Spleen (tissue), 11 donors: ENCODE measurements around the gene KAT14. TPM values are rescaled to one million over a fixed set of nuclear protein-coding genes. Genes with fewer than 3 reads are reported as not detected.
"Not testable (repeated sequence)": the region's sequence is repeated elsewhere in the genome, so short reads cannot be mapped to it uniquely, and the experiment has no call there.

ENCODE experiments used
- DNase-seq: peaks from one replicate; pipeline ENCODE4 v3.0.0-alpha.2; 2020
- H3K27ac ChIP-seq, 8 donors: fragments of 200-600 bp; sonication (generic) in 7 of 8; 1 replicate in 4 of 8; 2 replicates in 4 of 8; pipeline versions ENCODE4 v1.5.0 to v1.8.0; 2016 to 2021; ENCODE audit warnings: inconsistent platforms in 4 of 8, mild to moderate bottlenecking in 4 of 8, moderate library complexity in 1 of 8
- H3K27me3 ChIP-seq, 7 donors: fragments of 200-600 bp; sonication (generic) in 6 of 7; replicated peaks in 1 of 7; 1 replicate in 4 of 7; 2 replicates in 3 of 7; pipeline versions ENCODE4 v1.5.0 to v1.8.0; 2016 to 2021; ENCODE audit warnings: inconsistent platforms in 3 of 7, mild to moderate bottlenecking in 1 of 7
- H3K36me3 ChIP-seq, 6 donors: fragments of 200-600 bp; sonication (generic) in 5 of 6; 1 replicate in 4 of 6; 2 replicates in 2 of 6; pipeline versions ENCODE4 v1.5.0 to v1.8.0; 2016 to 2021; ENCODE audit warnings: inconsistent platforms in 2 of 6
- H3K4me1 ChIP-seq, 6 donors: fragments of 200-600 bp; sonication (generic) in 5 of 6; 1 replicate in 3 of 6; 2 replicates in 3 of 6; pipeline versions ENCODE4 v1.5.0 to v1.8.0; 2016 to 2021; ENCODE audit warnings: inconsistent platforms in 3 of 6
- H3K4me3 ChIP-seq, 8 donors: fragments of 200-600 bp; sonication (generic) in 7 of 8; 1 replicate in 4 of 8; 2 replicates in 4 of 8; pipeline versions ENCODE4 v1.5.0 to v1.8.0; 2016 to 2021; ENCODE audit warnings: inconsistent platforms in 4 of 8, mild to moderate bottlenecking in 4 of 8, moderate library complexity in 2 of 8
- H3K9me3 ChIP-seq, 8 donors: fragments of 200-600 bp; sonication (generic) in 7 of 8; 1 replicate in 4 of 8; 2 replicates in 4 of 8; pipeline versions ENCODE4 v1.5.0 to v1.8.0; 2016 to 2021; ENCODE audit warnings: inconsistent platforms in 4 of 8
- POLR2A ChIP-seq, 3 donors: fragments of 450-650 bp; IDR thresholded peaks; one replicate each; pipeline ENCODE4 v1.5.1; 2017; ENCODE audit warnings: antibody characterized with exemption in 3 of 3, mild to moderate bottlenecking in 1 of 3
- POLR2AphosphoS5 ChIP-seq, 3 donors: sonication (generic); formaldehyde crosslinking; IDR thresholded peaks; one replicate each; pipeline ENCODE4 v1.5.1; 2017; ENCODE audit warnings: antibody characterized with exemption in 3 of 3
- WGBS, 5 donors: extraction: QIAGEN DNeasy Blood & Tissue Kit in 3 of 5; methylation state at CpG; one replicate each; pipeline versions ENCODE4 v1.1.5 to v1.1.7; 2013 to 2018; 5-methylcytosine and 5-hydroxymethylcytosine counted together
- intact Hi-C: fragments of 100-400 bp; cut with DNase I; formaldehyde crosslinking; loops from one replicate; pipeline ENCODE4 v1.15.0; 2023; ENCODE audit warnings: low total_unique reads
- polyA plus RNA-seq, 3 donors: library from polyadenylated mRNA; stranded (reverse); fragments of 200-250 nt; gene quantifications; one replicate each; pipeline ENCODE4 v1.2.1, GENCODE V29; 2013
- total RNA-seq, 7 donors: library from RNA; depleted of rRNA in 3 of 7; stranded (reverse); fragments of >200 nt in 3 of 7; fragmentation: NEBNext Ultra II Directional in 4 of 7; extraction: Animal tissue kit (Norgen Biotek cat#: 25700) in 4 of 7; gene quantifications; one replicate each; pipeline versions ENCODE4 v1.1.0 to v1.2.1, GENCODE V29; 2016 to 2021
- TF ChIP-seq, protein P1 (sequence below), 11 experiments: fragments of 200-600 bp in 7 of 11; fragments of 450-650 bp in 4 of 11; sonication (generic) in 4 of 11; IDR thresholded peaks in 8 of 11; conservative IDR thresholded peaks in 3 of 11; 1 replicate in 7 of 11; 2 replicates in 4 of 11; pipeline versions ENCODE4 v1.4.0 to v1.8.0; 2016 to 2021; ENCODE audit warnings: antibody characterized with exemption in 11 of 11, inconsistent platforms in 4 of 11, mild to moderate bottlenecking in 1 of 11
- donor health status: healthy with polysubstance abuse.
- donor health status: DM: no; HTN: no; CAD: no; lungs with moderate emphysema.
- donor health status: DM: no; HTN: no; CAD: no.
- donor health status: Bipolar disorder and iron deficiency.
- donor health status: healthy.
- donor health status: DM: no; HTN: no; CAD: no.
- donor health status: DM: yes; HTN: yes; CAD: no.

The KAT14 gene
- total and polyA plus RNA-seq, 10 donors = 6.3 to 18.2 (median 13.2) TPM

DNA sequence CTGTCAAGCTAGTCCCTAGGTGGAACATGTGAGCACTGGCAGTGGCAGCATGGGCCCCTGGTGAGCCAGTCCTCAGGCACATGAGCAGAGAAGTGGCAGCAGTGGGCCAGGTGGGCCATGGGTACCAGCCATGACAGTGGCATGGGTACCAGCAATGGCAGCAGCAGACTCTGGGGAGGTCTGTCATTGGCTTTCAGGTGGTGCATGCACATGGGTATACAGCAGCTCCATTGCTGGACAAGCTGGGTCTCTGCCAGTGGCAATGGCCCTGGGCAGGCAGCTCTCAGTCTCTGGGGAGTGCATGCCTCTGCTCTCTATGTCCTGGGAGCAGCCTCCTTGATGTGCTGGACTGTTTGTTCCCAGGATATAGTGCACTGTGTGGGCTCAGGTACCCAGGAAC lies 65.3 kb downstream of the KAT14 start:
- DNase-seq = no peak
- intact Hi-C loops = no loop called here
- Histone ChIP-seq H3K27ac (no peak overlapping the region), H3K4me3 (no peak overlapping the region), H3K27me3 (no peaks in the 10 kb centered on the region), H3K4me1 (no peaks in the 10 kb centered on the region), H3K9me3 (peaks cover 0 to 19% (median 12%) of the 10 kb centered on the region in 8 donors), H3K36me3 (no peaks in the 10 kb centered on the region)
- TF ChIP-seq POLR2A (IDR thresholded peaks at IDR 0.05) (no peak), POLR2AphosphoS5 (IDR thresholded peaks at IDR 0.05) (no peak)
- TF ChIP-seq, protein P1, sequence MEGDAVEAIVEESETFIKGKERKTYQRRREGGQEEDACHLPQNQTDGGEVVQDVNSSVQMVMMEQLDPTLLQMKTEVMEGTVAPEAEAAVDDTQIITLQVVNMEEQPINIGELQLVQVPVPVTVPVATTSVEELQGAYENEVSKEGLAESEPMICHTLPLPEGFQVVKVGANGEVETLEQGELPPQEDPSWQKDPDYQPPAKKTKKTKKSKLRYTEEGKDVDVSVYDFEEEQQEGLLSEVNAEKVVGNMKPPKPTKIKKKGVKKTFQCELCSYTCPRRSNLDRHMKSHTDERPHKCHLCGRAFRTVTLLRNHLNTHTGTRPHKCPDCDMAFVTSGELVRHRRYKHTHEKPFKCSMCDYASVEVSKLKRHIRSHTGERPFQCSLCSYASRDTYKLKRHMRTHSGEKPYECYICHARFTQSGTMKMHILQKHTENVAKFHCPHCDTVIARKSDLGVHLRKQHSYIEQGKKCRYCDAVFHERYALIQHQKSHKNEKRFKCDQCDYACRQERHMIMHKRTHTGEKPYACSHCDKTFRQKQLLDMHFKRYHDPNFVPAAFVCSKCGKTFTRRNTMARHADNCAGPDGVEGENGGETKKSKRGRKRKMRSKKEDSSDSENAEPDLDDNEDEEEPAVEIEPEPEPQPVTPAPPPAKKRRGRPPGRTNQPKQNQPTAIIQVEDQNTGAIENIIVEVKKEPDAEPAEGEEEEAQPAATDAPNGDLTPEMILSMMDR (IDR thresholded peaks at IDR 0.05 in 8 of 11, conservative IDR thresholded peaks at IDR 0.05 in 3 of 11) = no peak

DNA sequence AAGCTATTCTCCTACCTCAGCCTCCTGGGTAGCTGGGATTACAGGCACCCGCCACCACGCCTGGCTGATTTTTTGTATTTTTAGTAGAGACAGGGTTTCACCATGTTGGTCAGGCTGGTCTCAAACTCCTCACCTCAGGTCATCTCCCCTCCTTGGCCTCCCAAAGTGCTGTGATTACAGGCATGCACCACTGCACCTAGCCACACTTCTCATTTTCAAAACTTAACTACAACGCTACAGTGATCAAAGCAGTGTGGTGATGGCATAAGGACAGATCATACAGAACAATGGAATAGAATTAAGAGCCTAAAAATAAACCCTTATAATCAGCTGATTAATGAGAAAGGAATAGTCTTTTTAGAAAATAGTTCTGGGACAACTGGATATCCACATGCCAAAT lies 66.0 kb downstream of the KAT14 start:
- intact Hi-C loops, H3K4me1 ChIP-seq, DNase-seq, H3K4me3 ChIP-seq, H3K27ac ChIP-seq, H3K36me3 ChIP-seq, H3K27me3 ChIP-seq: not testable (repeated sequence)
- WGBS, 5 donors = 51 to 81% (median 76%) methylated on average over 3 of the region's 3 CpGs
- peaks cover 0 to 19% (median 12%) of the 10 kb centered on the region in 8 donors for H3K9me3 ChIP-seq

DNA sequence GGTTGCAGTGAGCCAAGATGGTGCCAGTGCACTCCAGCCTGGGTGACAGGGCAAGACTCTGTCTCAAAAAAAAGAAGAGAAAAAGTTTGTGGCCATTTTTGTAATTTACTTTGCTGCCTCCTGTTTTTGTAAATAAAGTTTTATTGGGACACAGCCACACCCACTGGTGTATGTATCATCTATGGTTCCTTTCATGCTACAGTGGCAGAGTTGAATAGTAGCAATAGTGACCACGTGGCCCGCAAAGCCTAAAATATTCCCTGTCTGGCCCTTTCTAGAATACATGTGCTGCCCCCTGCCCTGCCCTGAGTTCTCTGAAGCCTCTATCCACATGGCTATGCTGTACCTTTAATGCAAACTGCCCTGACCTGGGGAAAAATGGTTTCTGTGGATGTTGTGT lies 75.3 kb downstream of the KAT14 start:
- no peaks in the 10 kb centered on the region for H3K27me3 ChIP-seq
- no peaks in the 10 kb centered on the region for H3K9me3 ChIP-seq
- no peak overlapping the region for H3K4me3 ChIP-seq
- no peak overlapping the region for H3K27ac ChIP-seq
- H3K4me1 ChIP-seq = no peaks in the 10 kb centered on the region
- H3K36me3 ChIP-seq = no peaks in the 10 kb centered on the region
- no peak for TF ChIP-seq POLR2AphosphoS5 (IDR thresholded peaks at IDR 0.05)
- TF ChIP-seq, protein P1 (IDR thresholded peaks at IDR 0.05 in 8 of 11, conservative IDR thresholded peaks at IDR 0.05 in 3 of 11) = no peak
- no peak for TF ChIP-seq POLR2A (IDR thresholded peaks at IDR 0.05)
- DNase-seq = no peak
- intact Hi-C loops = no loop called here
- 88 to 98% (median 94%) methylated on average over 2 of the region's 2 CpGs for WGBS, 5 donors

DNA sequence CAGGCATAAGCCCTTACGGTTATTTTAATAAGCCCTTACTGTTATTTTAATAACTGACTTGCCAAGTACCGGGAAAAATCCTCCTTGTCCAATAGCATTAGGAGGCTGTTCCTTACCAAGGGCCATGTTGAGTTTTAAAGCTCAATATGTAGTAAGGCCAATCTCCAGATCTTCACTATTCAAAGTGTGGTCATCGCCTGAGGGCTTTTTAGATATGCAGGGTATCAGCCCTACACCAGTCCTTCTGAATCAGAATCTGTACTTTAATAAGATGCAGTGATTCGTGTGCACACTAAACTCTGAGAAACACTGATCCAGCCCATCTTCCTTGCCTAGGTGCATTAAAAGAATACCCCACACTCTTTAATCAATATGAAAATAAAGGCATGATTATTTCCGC lies 77.9 kb downstream of the KAT14 start:
- TF ChIP-seq, protein P1 (IDR thresholded peaks at IDR 0.05 in 8 of 11, conservative IDR thresholded peaks at IDR 0.05 in 3 of 11) = no peak
- TF ChIP-seq POLR2AphosphoS5 (IDR thresholded peaks at IDR 0.05) = no peak
- no peak for TF ChIP-seq POLR2A (IDR thresholded peaks at IDR 0.05)
- 77 to 92% (median 85%) methylated on average over 5 of the region's 5 CpGs for WGBS, 5 donors
- intact Hi-C loops = no loop called here
- DNase-seq = no peak
- H3K9me3 ChIP-seq = no peaks in the 10 kb centered on the region
- H3K4me1 ChIP-seq = no peaks in the 10 kb centered on the region
- no peaks in the 10 kb centered on the region for H3K36me3 ChIP-seq
- no peaks in the 10 kb centered on the region for H3K27me3 ChIP-seq
- no peak overlapping the region for H3K27ac ChIP-seq
- H3K4me3 ChIP-seq = no peak overlapping the region

DNA sequence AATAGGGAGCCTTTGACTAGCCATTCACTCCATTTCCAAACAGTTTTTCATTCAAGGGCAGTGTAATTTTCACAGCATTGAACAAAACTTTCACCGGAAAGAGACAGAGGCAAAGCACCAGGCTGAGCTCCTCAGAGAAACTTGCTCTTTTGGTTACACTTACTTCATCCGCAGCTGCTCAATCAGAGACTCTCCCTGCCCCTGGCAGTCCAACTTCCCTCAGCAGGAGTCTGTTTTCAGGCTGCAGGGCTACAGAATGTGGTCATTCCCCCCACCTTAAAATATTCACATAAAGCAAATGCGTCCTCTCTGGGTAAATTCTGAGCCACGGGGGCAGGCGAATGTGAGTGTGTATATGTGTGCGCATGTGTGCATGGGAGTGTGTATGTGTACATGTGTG lies 80.6 kb downstream of the KAT14 start:
- intact Hi-C loops = no loop called here
- Histone ChIP-seq H3K27ac (no peak overlapping the region), H3K27me3 (no peaks in the 10 kb centered on the region), H3K4me1 (no peaks in the 10 kb centered on the region), H3K4me3 (no peak overlapping the region), H3K36me3 (no peaks in the 10 kb centered on the region), H3K9me3 (no peaks in the 10 kb centered on the region)
- 88 to 94% (median 89%) methylated on average over 6 of the region's 6 CpGs for WGBS, 5 donors
- no peak for TF ChIP-seq POLR2AphosphoS5 (IDR thresholded peaks at IDR 0.05)
- DNase-seq = no peak
